Measurements from ENCODE around the gene LIPF. TPM values are rescaled to one million over a fixed set of nuclear protein-coding genes. Genes with fewer than 3 reads are reported as not detected.

The LIPF gene
- total and polyA plus RNA-seq, 2 of the 13 experiments (the other 11 are each of a cell fraction or from before 2014, with no cell fraction given) = not detected

- ChIA-PET POLR2A (no interaction called here), CTCF (ENCODE audit: low intra/inter-chr PET ratio, low total read pairs) (no interaction called here)
- Histone ChIP-seq H3K27me3 (ENCODE audit: control insufficient read depth in 1 of 2, insufficient read depth in 2 of 2, low read length in 2 of 2) (no peaks in the 10 kb centered on the region; a peak in 1 of 5 replicates), H3K79me2 (ENCODE audit: insufficient read depth, low read length) (no peaks in the 10 kb centered on the region), H3K9me3 (ENCODE audit: low read length) (no peaks in the 10 kb centered on the region), H3K4me1 (ENCODE audit: insufficient read depth, low read length) (no peaks in the 10 kb centered on the region), H3K4me3 (replicated peaks in 1 of 3; ENCODE audit: insufficient read depth in 1 of 3, low read depth in 2 of 3, low read length in 3 of 3) (no peak overlapping the region), H2AFZ (ENCODE audit: low read length) (no peak overlapping the region), H4K20me1 (ENCODE audit: insufficient read depth, low read length) (no peaks in the 10 kb centered on the region), H3K4me2 (ENCODE audit: low read depth, low read length) (no peak overlapping the region), H3K9ac (ENCODE audit: insufficient read depth, low read depth, low read length) (no peak overlapping the region), H3K36me3 (replicated peaks in 1 of 2; ENCODE audit: control insufficient read depth in 1 of 2, insufficient read depth in 2 of 2, low read length in 2 of 2) (no peaks in the 10 kb centered on the region), H3K27ac (ENCODE audit: extremely low read length, insufficient read depth, low read length) (no peak overlapping the region)
- no peak for TF ChIP-seq FOXC1 (CRISPR knock-in tag; IDR thresholded peaks at IDR 0.05; ENCODE audit: borderline replicate concordance)
- TF ChIP-seq ZFP36 (IDR thresholded peaks at IDR 0.05; ENCODE audit: borderline replicate concordance, low read depth, low read length, partially characterized antibody) = no peak
- no peak for TF ChIP-seq KDM5A (IDR thresholded peaks at IDR 0.05; ENCODE audit: borderline replicate concordance, low read length)
- no peak for TF ChIP-seq SMAD3 (CRISPR knock-in tag; IDR thresholded peaks at IDR 0.05)
- in situ Hi-C loops (cut with HindIII; ENCODE audit: extremely low pct_ligation_motif_present, low pct_unique_long_range_greater_than_20kb) (no loop called here), intact Hi-C loops (cut with micrococcal nuclease; ENCODE audit: unreplicated experiment) (no loop called here)
- FAIRE-seq (no peak), ATAC-seq (no peak), DNase-seq (ENCODE audit: low spot score) (no peak)
- WGBS (ENCODE audit: low lambda C conversion rate) = 2% methylated on average over 2 of the region's 2 CpGs
- no TSS peak for BruUV-seq (replicated peaks)
These were observed 24.1 kb upstream of the LIPF start for GRCh38 chr10:88640186-88640585.

DNA sequence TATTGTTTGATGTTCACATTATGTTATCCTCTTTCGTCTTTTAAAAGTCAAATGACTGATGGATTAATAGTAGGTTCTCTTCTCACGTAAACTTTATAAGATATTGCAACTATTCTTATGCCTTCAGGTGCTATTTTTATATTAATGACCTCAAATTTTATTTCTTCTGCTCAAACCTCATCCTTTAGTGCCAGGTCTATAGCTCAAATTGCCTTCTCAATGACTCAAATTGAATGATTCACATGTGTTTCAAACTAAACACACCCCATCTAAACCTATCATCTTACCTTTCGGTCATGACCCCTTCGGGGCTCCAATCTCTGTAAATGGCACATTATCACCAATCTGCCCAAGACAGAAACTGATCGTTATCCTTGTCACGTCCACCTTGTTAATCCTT lies 22.0 kb upstream of the LIPF start:
- no peak for DNase-seq (ENCODE audit: low spot score)
- no peak for ATAC-seq
- no peak for FAIRE-seq
- H3K79me2 ChIP-seq (ENCODE audit: insufficient read depth, low read length) = no peaks in the 10 kb centered on the region
- no peaks in the 10 kb centered on the region for H3K4me1 ChIP-seq (ENCODE audit: insufficient read depth, low read length)
- intact Hi-C loops (cut with micrococcal nuclease; ENCODE audit: unreplicated experiment) = no loop called here
- WGBS (ENCODE audit: low lambda C conversion rate) = 4% methylated on average over 6 of the region's 6 CpGs
- H2AFZ ChIP-seq (ENCODE audit: low read length) = no peak overlapping the region
- H3K27me3 ChIP-seq (ENCODE audit: control insufficient read depth in 1 of 2, insufficient read depth in 2 of 2, low read length in 2 of 2) = no peaks in the 10 kb centered on the region; a peak in 1 of 5 replicates
- H3K4me3 ChIP-seq (replicated peaks in 1 of 3; ENCODE audit: insufficient read depth in 1 of 3, low read depth in 2 of 3, low read length in 3 of 3) = no peak overlapping the region
- ChIA-PET POLR2A (no interaction called here), CTCF (ENCODE audit: low intra/inter-chr PET ratio, low total read pairs) (no interaction called here)
- no peaks in the 10 kb centered on the region for H3K9me3 ChIP-seq (ENCODE audit: low read length)
- no peak overlapping the region for H3K4me2 ChIP-seq (ENCODE audit: low read depth, low read length)
- H3K9ac ChIP-seq (ENCODE audit: insufficient read depth, low read depth, low read length) = no peak overlapping the region
- no peak for TF ChIP-seq SRSF9 (IDR thresholded peaks at IDR 0.05; ENCODE audit: borderline replicate concordance, insufficient read depth, low read depth, low read length, poor library complexity, severe bottlenecking)
- TF ChIP-seq, protein P1, sequence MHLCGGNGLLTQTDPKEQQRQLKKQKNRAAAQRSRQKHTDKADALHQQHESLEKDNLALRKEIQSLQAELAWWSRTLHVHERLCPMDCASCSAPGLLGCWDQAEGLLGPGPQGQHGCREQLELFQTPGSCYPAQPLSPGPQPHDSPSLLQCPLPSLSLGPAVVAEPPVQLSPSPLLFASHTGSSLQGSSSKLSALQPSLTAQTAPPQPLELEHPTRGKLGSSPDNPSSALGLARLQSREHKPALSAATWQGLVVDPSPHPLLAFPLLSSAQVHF (CRISPR knock-in tag; IDR thresholded peaks at IDR 0.05) = no peak
- TF ChIP-seq NFKBIZ (CRISPR knock-in tag; IDR thresholded peaks at IDR 0.05) = no peak
- no peaks in the 10 kb centered on the region for H4K20me1 ChIP-seq (ENCODE audit: insufficient read depth, low read length)
- in situ Hi-C loops (cut with HindIII; ENCODE audit: extremely low pct_ligation_motif_present, low pct_unique_long_range_greater_than_20kb) = no loop called here
- H3K36me3 ChIP-seq (replicated peaks in 1 of 2; ENCODE audit: control insufficient read depth in 1 of 2, insufficient read depth in 2 of 2, low read length in 2 of 2) = no peaks in the 10 kb centered on the region
- no TSS peak for BruUV-seq (replicated peaks)
- H3K27ac ChIP-seq (ENCODE audit: extremely low read length, insufficient read depth, low read length) = no peak overlapping the region

Data from HepG2 (cell line).